GM19328 (cell line): ENCODE data around the gene GTF2H4.
"Not testable (repeated sequence)": the region's sequence is repeated elsewhere in the genome, so short reads cannot be mapped to it uniquely, and the experiment has no call there.

Experiments
- ATAC-seq: cut with Tn5 transposase; IDR thresholded peaks from one replicate; pipeline ENCODE4 v1.9.1; 2021; ENCODE audit warnings: mild to moderate bottlenecking, moderate library complexity; ENCODE audit not compliant: unreplicated experiment

GTF2H4 gene

DNA sequence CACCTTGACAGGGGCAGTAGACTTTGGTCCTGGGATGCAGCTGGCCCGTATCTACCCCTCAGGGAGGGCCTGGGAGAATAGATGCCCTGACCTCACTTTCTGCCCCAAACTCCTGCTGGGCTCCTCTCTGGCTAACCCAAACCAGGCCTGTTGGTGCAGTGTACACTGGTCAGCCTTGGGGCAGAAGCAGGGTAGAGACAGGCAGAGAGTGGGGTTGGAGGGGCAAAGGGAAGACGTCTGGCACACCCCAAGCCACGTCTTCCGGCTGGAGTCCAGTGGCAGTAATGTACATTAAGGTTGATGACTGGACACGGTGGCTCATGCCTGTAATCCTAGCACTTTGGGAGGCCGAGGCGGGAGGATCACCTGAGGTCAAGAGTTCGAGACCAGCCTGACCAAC, 14.3 kb upstream of the GTF2H4 start:
- ATAC-seq: no peak

DNA sequence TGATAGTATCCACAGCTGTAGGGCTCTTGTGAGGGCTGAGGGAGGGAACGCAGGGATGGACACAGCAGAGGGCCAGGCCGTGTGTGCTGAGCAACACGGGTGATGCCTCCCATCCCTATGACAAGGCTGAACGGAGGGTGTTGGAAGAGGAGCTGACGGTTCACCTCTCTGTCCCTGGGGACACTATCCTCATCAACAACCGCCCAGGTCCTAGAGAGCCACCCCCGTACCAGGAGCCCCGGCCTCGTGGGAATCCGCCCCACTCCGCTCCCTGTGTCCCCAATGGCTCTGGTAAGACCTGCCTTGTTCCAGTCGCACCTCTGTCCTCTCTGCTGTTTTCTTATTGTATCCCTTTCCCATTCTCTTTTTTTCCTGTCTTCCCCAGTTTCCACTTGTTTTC, 13.6 kb upstream of the GTF2H4 start:
- no peak for ATAC-seq

GRCh38 chr6:30894935-30895334, 13.1 kb upstream of the GTF2H4 start:
- no peak for ATAC-seq

DNA sequence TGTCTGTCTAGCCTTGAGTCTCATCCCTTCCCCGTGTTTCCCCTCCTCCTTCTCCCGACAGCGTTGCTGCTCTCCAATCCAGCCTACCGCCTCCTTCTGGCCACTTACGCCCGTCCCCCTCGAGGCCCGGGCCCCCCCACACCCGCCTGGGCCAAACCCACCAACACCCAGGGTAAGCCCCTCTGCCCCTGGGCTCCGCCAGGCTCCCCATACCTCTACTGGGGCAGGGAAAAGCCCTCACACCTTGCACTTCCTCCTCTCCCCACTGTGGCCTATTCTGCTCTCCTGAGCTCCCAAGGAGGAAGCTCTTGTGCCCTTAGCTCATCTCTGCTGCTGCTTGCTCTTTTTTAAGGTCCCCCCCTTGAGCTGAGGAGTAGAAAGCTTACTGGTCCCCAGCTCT, 12.7 kb upstream of the GTF2H4 start:
- no peak for ATAC-seq

DNA sequence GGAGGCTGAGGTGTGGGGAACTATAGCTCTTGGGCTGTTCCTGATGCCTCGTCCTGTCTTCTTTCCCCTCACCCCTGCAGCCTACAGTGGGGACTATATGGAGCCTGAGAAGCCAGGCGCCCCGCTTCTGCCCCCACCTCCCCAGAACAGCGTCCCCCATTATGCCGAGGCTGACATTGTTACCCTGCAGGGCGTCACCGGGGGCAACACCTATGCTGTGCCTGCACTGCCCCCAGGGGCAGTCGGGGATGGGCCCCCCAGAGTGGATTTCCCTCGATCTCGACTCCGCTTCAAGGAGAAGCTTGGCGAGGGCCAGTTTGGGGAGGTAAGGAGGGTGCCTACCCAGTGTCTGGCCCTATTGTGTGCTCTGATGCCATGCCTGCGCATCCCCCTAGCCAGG, 11.5 kb upstream of the GTF2H4 start:
- no peak for ATAC-seq

DNA sequence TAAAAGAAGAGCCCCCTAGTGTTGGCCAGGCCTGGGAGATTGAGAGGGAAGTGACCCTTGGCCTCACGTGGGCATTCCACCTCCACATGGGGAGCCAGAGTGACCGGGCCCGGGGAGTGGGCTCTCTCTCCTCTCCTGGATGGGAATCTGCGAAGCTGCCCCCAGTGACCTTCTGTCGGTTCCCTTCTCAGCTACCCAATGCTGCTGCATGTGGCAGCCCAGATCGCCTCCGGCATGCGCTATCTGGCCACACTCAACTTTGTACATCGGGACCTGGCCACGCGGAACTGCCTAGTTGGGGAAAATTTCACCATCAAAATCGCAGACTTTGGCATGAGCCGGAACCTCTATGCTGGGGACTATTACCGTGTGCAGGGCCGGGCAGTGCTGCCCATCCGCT, 10.1 kb upstream of the GTF2H4 start:
- no peak for ATAC-seq

- ATAC-seq: no peak
Measured at GRCh38 chr6:30898750-30899360, 9.2 kb upstream of the GTF2H4 start.

DNA sequence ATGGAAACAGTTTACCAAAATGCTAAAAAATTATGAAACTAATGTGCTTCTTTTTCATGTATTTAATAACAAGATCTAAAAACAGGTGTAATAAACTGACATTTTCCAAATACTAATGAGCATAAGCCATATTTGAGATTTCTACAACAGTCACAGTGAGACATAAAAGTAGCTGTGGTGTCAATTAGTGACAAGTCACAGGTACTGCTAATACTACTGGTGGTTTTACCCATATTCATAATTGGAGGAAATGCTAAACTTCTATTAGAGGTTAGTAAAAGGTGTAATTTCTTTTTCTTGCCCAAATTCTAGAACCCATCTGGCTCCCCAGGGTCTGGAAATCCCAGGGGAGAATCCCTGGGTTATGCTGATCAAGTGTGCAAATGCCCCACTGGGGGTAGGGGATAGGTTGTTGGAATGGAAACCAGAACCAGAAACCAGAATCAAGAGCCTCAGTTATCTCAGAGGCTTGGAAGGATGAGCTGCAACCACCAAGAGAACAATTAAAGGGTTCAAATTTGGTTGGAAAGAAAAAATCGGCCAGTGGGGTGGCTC, 7.1 kb upstream of the GTF2H4 start:
- no peak for ATAC-seq

- no peak for ATAC-seq
Measured at GRCh38 chr6:30901436-30901835, 6.6 kb upstream of the GTF2H4 start.

- ATAC-seq: not testable (repeated sequence)
Measured at GRCh38 chr6:30902196-30902595, 5.8 kb upstream of the GTF2H4 start.

DNA sequence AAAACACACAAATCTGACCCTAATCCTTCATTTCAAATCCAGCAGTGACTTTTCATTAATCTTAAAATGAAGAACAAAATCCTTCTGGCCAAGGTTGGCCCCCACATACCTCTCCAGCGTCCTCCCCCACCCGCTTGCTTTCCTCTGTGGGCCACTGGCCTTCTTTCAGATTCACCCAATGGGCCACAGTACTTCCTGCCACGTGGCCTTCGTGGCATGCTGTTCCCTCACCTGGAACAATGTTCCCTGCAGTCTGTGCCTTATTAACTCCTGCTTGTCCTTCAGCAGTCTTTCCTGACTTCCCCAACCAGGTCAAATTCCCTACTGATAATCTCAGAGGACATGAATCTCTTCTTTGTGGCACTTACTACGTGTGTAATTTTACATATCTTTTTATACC, 5.3 kb upstream of the GTF2H4 start:
- no peak for ATAC-seq

DNA sequence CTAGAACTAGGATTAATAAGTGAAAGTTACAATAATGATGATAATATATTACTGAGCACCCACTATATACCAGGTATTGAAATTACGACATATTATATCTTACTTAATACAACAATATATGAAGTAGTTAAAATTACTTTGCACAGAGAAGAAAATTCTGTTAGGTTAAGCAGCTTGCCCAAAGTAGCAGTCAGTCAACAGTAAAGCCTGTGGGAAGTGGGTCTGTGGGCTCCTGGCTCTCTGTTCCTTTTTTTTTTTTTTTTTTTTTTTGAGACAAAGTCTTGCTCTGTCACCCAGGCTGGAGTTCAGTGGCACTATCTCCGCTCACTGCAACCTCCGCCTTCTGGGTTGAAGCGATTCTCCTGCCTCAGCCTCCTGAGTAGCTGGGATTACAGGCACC, 4.8 kb upstream of the GTF2H4 start:
- no peak for ATAC-seq

DNA sequence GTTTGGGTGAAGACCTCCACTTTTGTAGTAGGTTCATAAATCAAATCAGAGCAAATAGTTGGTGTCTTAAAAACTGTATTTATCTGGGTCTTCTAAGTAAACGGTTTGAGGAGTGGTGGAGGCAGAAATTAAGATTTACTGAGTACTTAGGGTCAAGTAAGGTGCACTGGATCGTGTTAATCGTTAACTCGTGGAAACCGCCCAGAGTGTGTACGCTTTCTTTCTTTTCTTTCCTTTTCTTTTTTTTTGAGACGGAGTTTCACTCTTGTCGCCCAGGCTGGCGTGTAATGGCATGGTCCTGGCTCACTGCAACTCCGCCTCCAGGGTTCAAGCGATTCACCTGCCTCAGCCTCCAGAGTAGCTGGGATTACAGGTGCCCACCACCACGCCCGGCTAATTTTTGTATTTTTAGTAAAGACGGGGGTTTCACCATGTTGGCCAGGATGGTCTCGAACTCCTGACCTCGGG, 683 bp upstream of the GTF2H4 start:
- ATAC-seq: not testable (repeated sequence)

DNA sequence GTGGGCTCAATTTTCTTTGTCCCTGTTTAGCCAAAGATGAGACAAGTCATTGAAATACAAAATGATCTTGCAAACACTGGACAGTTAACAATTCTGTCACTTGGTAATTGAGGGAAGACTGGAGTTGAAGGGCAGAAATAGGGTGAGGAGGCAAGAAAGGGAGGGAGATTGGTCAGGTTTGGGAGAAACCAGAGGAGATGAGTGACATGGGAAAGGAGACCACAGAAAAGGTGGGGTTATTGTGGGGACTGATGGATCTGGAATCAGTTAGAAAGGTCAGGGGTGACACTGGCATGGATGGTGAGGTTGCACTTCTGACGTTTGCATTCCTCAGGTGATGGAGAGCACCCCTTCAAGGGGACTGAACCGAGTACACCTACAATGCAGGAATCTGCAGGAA, 693 bp downstream of the GTF2H4 start:
- ATAC-seq: no peak

- ATAC-seq: not testable (repeated sequence)
Measured at GRCh38 chr6:30910473-30910872, 2.5 kb downstream of the GTF2H4 start.

- ATAC-seq: no peak
Measured at GRCh38 chr6:30912746-30913520, 4.9 kb downstream of the GTF2H4 start.

GRCh38 chr6:30913721-30914075, 5.7 kb downstream of the GTF2H4 start:
- ATAC-seq: no peak

- peak; percentile 80 for ATAC-seq
Measured at GRCh38 chr6:30914076-30914853, 6.3 kb downstream of the GTF2H4 start, which contains the start of gene VARS2. VARS2 (plus strand) TSS chr6:30914238; CDS start chr6:30914837, 599 bp downstream.

DNA sequence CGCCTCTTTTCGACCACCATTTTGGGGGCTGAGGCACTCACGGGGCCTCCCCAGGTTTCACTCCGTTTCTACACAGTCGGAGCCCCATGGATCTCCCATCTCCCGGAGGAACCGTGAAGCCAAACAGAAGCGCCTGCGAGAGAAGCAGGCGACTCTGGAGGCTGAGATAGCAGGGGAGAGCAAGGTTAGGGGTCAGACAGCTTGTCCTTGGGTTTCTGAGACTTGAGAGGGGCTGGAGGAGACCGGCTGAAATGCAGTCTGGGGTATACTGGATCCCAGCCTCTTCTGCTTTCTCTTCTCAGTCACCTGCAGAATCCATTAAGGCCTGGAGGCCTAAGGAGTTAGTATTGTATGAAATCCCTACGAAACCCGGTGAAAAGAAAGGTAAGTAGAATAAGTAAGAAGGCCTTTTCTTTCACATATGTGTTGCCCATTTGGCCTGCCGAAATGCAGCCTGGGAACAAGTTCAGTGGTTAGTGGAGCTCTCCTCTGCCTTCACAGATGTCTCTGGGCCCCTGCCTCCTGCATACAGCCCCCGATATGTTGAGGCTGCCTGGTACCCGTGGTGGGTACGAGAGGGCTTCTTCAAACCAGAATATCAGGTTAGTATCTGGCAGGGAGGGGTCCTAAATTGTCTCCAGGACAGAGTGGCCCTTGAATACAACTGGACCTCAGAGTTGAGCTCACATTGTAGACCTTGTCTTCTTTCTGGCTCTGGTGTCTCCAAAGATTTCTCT, 7.0 kb downstream of the GTF2H4 start:
- ATAC-seq: no peak

GRCh38 chr6:30915591-30915946, 7.6 kb downstream of the GTF2H4 start:
- no peak for ATAC-seq

GRCh38 chr6:30917041-30917440, 9.0 kb downstream of the GTF2H4 start:
- no peak for ATAC-seq
